Dermis blood vessel endothelial cell (primary cell): ENCODE results near the gene FAM174C. TPM values are rescaled to one million over a fixed set of nuclear protein-coding genes. Genes with fewer than 3 reads are reported as not detected.
"Not testable (repeated sequence)": the region's sequence is repeated elsewhere in the genome, so short reads cannot be mapped to it uniquely, and the experiment has no call there.

Experiments
- DNase-seq: peaks from one replicate; pipeline ENCODE4 v3.0.0; 2010
- total RNA-seq: library from RNA; depleted of rRNA; stranded (reverse); fragments of >200 nt; gene quantifications from 2 replicates; pipeline ENCODE4 v1.2.3, GENCODE V29; 2014

The FAM174C gene
- total RNA-seq, 1 donor from 2014 or later = 22.0 TPM

DNA sequence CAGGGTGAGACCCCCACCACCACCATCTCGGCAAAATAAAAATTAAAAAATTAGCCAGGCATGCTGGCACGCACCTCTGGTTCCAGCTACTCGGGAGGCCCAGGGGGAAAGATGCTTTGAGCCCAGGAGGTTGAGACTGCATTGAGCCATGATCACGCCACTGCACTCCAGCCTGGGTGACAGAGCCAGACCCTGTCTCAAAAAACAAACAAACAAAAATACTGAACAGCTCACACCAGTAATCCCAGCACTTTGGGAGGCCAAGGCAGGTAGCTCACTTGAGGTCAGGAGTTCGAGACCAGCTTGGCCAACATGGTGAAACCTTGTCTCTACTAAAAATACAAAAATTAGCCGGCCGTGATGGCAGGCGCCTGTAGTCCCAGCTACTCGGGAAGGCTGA is 30.0 kb downstream of the FAM174C start:
- not testable (repeated sequence) for DNase-seq

DNA sequence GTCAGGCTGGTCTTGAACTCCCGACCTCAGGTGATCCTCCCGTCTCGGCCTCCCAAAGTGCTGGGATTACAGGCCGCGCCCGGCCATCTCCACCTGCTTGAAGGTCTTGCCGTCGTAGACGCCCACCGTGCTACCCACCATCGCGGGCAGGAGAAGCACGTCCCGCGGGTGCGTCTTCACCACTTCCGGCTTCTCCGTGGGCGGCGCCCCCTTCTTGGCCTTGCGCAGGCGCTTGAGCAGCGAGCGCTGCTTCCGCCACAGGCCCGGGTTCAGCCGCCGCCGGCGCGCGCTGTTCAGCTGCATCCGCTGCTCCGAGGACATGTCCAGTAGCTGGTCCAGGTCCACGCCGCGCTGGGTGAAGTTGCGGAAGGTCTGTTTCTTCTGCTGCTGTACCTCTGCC is 32.0 kb downstream of the FAM174C start:
- no peak for DNase-seq

DNA sequence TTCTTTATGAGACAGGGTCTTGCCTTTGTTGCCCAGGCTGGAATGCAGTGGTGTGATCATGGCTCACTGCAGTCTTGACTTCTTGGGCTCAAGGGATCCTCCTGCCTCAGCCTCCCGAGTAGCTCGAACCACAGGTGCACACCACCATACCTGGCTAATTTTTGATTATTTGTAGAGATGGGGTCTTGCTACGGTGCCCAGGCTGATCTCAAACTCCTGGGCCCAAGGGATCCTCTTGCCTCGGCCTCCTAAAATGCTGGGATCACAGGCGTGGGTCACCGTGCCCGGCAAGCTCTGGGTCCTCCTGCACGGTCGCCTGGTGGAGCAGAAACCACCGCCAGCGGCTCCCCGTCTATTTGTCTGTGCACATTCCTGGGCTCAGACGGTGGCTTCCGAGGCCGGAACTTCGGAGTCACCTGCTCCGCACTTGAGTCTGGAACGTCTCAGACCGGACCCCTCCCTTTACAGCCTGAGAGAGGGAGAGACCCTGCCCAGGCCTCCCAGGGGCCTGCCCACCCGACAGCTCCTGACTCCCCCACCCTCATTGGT is 32.5 kb downstream of the FAM174C start:
- DNase-seq = no peak

DNA sequence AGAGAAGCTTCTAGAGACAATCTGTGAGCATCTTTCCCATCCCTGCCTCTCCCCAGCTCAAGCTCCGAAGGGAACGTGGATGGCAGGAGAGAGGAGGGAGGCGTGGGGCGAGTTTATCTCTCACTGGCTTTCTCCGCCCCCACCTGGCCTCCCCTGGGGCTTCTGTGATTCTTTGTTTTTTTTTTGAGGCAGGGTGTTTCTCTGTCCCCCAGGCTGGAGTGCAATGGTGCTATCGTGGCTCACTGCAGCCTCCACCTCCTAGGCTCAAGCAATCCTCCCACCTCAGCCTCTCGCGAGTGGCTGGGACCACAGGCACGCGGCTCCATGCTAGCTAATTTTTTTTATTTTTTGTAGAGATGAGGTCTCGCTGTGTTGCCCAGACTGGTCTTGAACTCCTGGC is 33.4 kb downstream of the FAM174C start:
- no peak for DNase-seq

DNA sequence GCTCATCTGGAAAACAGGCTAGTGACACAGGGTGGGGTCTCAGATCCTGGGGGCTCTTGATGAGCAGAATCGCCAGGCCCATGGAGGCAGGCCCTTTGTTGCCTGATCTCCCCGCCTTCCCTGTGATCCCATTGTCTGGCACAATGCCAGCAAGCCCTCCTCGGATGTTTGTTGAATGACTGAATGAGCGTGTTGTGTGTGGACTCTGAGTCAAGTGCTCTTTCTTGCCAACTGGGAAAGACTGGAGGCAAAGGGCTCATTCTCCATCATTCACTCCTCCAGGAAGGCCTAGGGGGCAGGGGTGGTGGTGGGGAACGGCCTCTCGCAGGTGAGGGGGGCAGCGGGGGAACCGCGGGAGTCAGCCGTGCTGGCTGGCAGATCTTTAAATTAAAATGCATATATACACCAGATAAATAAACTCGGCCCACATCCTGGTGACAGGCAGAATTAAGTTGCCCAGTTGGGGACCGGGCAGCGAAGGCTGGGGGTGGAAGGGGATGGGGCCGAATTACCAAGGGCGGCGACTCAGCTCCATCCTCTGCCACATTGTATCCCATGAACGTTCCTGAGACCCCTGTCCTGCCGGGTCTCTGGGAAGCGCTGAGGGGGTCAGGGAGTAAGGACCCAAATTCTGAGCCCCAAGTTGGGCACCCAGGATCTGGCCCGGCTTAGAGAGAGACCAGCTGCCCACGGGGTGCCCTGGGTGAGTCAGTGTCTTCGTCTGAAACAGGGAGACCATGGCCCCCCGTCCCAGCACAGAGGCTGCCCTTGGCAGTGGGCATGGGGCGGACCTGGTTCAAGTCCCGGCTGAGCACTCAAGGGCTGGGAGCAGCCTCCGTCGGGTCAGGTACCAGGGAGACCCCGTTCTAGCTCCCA is 34.9 kb downstream of the FAM174C start:
- no peak for DNase-seq

DNA sequence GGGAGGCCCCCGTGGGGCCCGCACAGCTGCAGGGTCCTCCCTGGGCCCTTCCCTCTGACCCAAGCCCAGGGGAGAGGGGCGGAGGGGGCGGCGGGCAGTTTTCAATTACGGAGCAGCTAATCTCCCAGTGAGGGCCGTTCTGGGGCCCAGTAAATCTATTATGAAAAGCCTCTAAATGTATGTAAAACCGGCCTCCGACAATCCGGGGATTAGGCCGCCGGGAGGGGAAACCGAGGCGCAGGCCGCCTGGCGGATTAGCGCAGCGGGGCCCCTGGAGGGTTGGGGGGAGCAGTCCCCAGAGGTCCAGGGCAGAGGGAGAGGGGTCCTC is 35.5 kb downstream of the FAM174C start:
- no peak for DNase-seq

DNA sequence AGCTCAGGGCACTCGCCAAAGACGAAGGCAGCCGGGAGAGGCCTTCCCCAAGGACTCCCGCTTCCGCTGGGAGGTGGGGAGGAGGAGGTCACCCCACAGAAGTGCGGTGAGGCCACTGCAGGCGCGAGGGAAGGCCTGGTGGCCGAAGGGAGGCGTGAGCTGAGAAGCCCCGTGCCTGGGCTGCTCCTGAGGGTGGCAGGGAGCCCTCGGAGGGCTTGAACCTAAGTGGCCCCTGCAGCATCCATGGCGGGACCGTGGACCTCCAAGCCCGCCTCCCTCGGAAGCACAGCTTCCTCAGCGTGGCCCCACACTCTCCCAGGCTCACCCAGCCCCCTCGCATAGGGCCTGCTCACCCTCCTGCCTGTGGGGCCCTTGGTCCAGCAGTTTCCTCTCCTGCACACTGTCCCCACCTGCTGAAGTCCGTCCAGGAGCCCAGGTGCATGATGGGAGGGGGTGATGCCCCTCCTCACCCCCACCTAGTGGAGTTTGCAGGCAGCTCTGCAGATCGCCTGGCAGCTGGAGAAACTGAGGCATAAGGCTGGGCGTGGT is 36.3 kb downstream of the FAM174C start:
- DNase-seq = no peak

DNA sequence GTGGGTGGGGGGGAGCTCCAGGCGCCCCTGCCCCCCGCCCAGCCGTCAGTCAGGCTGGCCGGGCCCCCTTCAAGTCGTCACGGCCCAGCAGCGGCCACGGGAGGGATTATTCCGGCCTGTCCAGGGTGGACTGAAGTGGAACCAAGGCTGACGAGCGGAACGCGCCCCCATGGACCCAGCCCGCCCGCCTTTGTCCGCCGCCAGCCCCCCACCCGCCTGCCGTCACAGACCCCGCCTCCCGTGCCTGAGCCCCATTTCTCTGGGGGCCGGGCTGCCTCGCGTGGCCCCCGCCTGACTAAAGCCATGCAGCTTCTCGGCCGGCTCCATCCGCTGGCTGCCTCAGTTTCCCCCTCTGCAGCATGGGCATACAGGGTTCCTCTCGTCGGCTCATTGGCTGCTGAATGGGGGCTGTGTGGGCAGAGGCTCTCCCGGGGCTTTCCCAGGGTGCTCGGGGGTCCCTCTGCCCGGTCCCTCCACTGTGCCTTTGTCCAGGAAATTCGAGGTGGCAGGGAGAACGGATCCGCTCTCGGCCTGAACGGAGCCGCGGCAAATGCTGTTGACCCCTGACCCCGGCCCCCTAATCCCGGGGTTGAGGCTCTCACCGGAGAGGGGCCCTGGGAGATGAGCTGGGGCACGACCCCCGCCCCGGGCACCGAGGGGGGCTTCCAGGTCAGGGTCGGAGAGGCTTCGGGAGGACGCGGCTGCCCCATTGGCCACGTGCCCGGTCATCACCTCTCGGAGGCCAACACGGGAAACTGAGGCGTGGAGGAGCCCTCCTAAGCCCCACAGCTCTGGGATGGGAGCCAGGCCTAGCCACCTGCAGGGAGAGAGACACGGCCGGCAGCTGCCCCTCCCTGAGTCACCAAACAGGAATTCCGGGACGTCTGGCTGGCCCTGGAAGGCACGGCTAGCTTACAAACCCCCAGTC is 37.7 kb downstream of the FAM174C start:
- peak; percentile 72 for DNase-seq

DNA sequence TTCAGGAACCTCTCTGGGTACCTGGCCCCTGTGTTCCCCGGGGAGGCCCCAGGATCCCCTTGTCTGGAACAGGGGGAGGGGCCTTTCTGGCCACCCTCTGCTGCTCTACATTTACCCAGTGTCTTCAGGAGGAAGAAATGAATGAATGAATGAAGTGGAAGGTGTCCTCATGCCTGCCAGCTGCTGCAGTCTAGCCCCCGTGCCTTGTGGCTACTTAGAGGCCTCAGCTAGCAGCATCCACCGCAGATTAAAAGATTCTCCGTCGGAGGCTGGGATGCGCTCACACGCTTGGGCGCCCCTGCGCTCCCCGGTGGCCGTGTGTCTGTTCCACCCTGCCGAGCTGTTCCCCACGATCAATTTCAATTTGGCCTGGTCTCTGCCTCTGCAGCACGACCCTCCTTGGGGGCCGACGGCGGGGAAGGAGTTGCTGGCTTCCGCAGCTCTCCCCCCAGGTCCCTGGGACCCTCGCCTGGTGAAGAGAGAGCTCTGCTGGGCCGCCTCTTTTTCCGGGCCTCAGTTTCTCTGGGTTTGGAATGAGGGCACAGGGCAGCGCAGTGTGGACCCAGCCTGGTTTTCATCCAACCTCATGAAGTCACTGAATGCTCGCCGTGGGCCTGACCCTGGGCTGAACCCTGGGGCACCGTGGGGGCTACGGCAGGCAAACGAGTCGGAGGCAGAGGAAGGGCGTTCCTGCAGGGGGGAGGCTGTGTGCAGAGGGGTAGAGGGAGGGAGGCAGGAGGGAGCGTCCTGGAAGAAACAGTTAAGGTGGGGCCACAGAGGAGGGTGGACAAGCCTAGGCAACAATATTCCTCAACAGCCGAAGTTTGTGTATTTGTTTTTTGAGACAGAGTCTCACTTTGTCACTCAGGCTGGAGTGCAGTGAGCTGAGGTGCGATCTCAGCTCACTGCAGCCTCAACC is 38.6 kb downstream of the FAM174C start:
- no peak for DNase-seq

DNA sequence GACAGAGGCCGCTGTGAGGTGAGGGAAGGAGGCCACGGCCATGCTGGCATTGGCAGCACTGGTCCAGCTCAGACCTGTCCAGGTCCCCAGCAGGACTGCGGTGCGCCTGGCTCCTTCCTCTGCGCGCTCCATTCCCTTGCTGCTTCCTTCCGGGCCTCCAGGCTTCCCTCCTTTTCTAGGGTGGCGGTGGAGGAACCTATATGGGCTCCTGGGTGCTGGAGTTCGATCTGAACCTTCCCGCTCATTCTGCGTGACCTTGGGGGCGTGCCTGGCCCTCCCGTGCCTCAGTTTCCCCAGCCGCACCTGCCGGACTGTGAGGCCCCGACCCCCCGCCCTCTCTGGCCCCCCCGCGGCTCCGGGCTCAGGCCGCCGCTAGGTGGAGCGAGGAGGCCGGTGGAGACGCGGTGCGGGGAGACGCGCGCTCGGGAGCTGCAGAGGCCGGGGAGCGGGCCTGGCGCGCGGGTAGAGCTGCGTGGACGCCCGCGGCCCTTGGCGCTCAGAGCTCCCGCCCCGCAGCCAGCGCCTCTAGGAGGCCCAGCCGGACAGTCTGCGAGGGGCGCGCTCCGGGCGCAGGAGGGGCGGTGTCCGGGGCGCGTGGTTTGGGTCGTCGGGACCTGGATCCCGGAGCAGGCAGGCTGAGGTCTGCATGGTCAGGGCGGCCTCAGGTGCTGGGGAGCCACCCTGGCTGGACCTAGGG is 40.3 kb downstream of the FAM174C start:
- peak; percentile 71 for DNase-seq

DNA sequence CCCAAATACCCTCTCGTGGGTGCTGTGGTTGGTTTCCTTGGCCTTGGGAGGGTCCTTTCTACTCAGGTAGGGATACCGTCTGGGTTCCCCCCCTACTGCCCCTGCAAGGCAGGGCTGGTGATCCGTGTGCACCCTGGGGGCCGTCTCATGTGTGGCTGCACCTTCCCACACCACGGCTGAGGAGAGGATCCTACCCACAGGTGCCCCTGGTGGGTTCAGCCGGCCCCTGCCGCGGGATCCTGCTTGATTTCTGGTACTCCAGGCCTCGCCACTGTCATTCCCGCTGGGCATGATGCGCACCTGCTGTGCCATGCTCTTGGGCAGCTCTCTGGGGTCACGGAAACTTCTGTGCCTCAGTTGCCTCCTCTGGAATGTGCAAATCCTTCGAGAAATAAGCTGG is 41.1 kb downstream of the FAM174C start:
- DNase-seq = no peak

DNA sequence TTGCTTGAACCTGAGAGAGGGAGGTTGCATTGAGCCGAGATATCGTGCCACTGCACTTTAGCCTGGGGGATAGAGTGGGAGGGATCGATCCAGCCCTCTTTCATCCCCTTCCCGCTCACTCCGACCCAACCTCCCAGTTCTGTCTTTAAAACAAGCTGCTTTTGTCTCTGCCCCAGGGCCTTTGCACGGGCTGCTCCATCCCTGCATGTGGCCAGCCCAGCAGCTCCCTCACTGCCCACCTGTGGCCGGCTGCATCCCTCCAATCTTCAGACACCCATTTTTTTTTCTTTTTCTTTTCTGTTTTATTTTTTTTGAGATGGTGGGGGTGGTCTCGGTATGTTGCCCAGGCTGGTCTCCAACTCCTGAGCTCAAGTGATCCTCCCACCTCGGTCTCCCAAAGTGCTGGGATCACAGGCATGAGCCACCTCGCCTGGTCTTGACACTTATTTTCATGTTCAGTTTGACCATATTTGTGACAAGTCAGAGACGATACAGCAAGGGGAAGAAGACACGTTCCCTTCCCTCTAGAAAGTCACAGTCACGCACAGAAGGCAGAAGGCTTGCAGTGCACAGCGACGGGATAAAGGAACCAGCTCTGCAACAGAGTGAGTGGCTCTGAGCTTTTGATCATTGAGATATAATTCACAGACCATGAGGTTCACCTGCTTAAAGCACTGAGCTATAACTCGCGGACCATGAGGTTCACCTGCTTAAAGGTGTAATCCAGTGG is 42.1 kb downstream of the FAM174C start:
- DNase-seq = no peak

DNA sequence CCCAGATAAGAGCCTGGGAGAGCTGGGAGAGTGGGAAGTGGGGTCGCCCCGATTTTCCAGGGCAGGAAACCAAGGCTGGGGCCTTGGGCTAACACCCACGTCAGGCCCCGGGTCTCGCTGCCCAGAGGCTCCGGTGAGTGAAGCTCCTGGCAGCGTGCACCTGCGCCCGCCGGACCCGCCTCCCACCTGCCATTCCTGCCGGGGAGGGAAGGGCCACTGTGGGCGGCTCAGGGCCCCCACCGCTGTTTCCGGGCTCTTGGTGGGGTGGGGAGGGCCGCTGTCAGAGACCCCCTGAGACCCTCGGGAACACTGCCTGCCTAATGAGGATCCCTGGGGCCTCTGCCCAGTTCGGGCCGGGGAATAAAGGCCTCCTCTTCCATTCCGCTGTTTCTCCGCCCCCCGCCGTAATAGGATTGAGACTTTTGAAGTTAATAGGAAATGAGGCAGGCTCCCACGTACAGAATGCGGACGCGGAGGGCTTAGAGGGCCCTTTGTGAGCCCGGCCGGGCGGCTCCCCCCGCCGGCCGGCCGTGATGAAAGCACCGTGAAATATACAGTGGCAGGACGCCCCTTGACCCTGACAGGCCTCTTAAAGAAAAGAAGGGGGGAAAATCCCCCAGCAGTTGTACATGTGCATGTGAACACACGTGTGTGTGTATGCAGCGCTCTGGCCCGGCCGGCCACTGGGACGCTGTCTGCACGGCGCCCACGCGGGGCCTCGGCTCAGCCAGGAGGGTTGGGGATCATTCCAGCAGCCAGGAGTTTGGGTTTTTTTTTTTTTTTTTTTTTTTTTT is 43.5 kb downstream of the FAM174C start:
- no peak for DNase-seq

DNA sequence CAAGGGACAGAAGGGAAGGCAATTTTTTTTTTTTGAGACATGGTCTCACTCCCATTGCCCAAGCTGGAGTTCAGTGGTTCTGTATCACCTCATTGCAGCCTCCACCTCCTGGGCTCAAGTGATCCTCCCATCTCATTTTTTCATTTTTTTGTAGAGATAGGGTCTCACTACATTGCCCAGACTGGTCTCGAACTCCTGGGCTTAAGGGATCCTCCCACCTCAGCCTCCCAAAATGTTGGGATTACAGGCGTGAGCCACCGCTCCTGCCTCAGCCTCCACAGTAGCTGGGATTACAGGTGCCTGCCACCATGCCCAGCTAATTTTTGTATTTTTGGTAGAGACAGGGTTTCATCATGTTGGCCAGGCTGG is 44.9 kb downstream of the FAM174C start:
- not testable (repeated sequence) for DNase-seq

DNA sequence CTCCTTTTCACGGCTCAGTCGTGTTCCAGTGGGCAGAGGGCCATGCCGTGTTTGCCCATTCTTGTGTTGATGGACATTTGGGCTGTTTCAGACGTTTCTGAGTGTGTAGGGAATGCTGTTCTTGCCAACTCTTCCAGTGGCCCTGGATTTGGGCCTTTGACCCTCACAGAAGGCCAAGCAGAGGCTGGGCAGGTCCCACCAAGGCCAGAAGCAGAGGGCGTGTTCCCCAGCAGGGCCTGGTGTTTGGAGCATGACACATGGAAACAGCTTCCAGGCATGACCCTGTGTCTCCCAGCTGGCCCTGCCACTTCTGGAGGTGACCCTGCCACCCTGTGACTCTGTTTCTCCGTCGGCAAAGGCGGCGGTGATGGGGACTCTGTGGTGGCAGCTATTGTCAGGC is 46.2 kb downstream of the FAM174C start:
- DNase-seq = no peak

DNA sequence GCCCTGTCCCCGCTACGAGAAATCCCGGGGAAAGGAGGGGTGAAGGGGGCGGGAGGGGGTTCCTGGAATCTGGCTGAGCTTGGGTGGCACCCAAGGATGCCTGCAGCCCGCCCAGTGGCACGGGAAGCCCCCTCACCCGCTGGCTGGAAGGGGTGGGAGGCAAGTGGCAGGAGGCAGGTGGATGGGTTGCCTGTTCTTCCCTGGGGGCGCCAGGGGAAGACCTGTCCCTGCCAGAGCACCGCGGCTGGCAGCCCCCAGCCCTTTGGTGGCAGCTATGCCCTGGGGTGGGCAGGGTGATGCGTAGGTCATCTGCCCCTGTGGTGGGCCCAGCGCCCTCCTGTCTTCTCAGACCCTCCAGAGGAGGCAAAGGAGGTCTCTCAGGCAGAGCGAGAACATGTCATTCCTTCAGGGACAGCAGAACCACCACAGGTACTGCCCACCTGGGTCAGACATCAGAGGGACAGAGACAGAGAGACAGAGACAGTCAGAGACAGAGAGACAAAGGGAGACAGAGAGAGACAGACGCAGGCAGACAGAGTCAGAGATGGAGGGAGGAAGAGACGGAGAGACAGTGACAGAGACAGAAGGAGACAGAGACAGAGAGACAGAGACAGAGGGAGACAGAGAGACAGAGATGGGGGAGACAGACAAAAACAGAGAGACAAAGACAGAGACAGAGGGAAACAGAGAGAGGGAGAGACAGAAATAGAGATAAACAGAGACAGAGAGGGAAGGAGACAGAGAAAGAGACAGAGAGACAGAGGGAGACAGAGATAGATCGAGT is 47.1 kb downstream of the FAM174C start:
- DNase-seq = no peak

DNA sequence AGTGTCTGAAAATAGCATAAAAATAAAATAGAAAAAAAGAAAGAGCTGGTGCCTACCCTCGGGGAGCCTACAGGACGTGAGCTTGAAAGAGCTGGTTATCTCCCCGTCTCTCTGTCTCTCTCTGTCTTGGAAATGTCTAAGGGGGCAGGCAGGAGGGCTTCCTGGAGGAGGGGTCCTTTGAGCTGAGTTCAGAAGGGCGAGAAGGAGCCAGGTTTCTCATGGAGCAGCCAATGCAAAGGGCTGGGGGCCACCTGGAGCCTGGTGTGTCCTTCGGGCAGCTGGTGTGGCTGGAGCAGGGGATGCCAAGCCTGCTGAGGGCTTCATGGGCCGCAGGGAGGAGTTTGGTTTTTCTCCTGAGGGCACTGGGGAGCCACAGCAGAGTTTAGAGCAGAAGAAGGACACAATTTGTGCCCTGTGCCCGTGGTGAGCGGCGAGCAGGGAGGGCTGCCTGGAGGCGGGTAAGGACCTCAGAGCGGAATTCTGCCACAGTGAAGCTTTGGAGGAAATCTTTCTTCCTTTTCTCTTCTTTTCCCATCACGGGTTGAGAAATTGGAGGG is 49.0 kb downstream of the FAM174C start:
- no peak for DNase-seq

DNA sequence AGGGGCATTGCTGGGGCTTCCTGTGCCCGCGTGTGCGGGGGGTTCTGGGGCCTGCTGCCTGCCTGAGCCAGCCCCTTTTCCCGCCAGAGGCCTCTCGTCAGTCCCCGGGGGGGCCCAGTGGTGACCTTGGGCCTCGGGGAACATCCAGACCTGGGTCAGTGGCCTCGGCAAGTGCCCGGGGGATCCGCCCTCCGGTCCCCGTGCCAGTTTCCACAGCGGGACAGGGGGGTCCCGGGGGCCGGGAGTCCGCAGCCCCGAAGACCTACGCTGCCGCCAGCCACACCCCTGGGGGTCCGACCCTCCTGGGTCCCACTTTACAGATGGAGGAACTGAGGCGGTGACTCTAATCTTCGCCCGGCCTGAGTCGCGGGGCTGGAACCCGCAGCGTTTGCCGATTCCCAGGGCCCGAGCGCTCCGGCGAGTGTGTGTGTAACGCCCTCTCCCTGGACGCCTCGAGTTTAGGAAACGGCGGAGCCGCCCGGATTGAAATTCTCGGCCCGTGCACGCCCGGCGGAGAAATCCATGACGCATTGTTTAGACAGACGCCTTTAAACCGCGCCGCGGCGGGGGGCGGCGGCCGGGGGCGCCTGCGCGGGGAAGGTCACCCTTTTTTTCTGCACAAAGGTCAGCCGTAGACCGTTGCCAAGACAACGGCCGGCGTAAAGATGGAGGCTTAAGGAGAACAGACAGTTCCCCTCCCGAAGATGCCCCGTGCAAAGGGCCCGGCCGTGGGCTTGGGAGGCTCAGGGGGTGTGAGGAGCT is 49.7 kb downstream of the FAM174C start:
- peak; percentile 69 for DNase-seq
